Adrenal gland (tissue), 12 donors: Measurements from ENCODE around the gene CRYGA. TPM values are rescaled to one million over a fixed set of nuclear protein-coding genes. Genes with fewer than 3 reads are reported as not detected.

Experiments
- DNase-seq, 7 donors: peaks; one replicate each; pipeline ENCODE4 v3.0.0-alpha.2; 2019 to 2020
- H3K27ac ChIP-seq, 5 donors: fragments of 200-600 bp; sonication (generic) in 4 of 5; 1 replicate in 3 of 5; 2 replicates in 2 of 5; pipeline versions ENCODE4 v1.5.1 to v1.8.0; 2016 to 2020; ENCODE audit warnings: mild to moderate bottlenecking in 1 of 5
- H3K27me3 ChIP-seq: fragments of 200-600 bp; 2 replicates; pipeline ENCODE4 v1.8.0; 2021
- H3K36me3 ChIP-seq, 2 donors: fragments of 200-600 bp; replicated peaks in 1 of 2; 1 replicate in 1 of 2; 2 replicates in 1 of 2; pipeline versions ENCODE4 v1.5.1 to v1.8.0; 2018 to 2022
- H3K4me1 ChIP-seq, 2 donors: fragments of 200-600 bp; replicated peaks in 1 of 2; 1 replicate in 1 of 2; 2 replicates in 1 of 2; pipeline versions ENCODE4 v1.5.1 to v1.8.0; 2018 to 2021
- H3K4me3 ChIP-seq, 4 donors: fragments of 200-600 bp; sonication (generic) in 3 of 4; one replicate each; pipeline ENCODE4 v1.5.1; 2016 to 2018
- H3K9me3 ChIP-seq, 3 donors: fragments of 200-600 bp; sonication (generic) in 1 of 3; replicated peaks in 1 of 3; 1 replicate in 2 of 3; 2 replicates in 1 of 3; pipeline versions ENCODE4 v1.5.1 to v1.8.0; 2016 to 2021
- POLR2A ChIP-seq, 2 donors: fragments of 450-650 bp; IDR thresholded peaks; one replicate each; pipeline ENCODE4 v1.6.1; 2017; ENCODE audit warnings: antibody characterized with exemption in 2 of 2, mild to moderate bottlenecking in 2 of 2, moderate library complexity in 1 of 2
- WGBS, 4 donors: extraction: QIAGEN DNeasy Blood & Tissue Kit in 2 of 4; methylation state at CpG; one replicate each; pipeline versions ENCODE4 v1.1.5 to v1.1.7; 2013 to 2017; 5-methylcytosine and 5-hydroxymethylcytosine counted together
- intact Hi-C, 2 donors: fragments of 100-400 bp; cut with DNase I; formaldehyde crosslinking; loops; one replicate each; pipeline versions ENCODE4 v1.14.1 to v1.15.0; 2022 to 2023
- polyA plus RNA-seq, 3 donors: library from polyadenylated mRNA; stranded (reverse); fragments of 200-250 nt in 2 of 3; fragments of 350-450 nt in 1 of 3; fragmentation: Illumina TruSeq in 1 of 3; extraction: RNeasy Lipid Tissue Mini Kit (QIAGEN cat#74804) in 1 of 3; gene quantifications; one replicate each; pipeline ENCODE4 v1.2.3, GENCODE V29; 2013 to 2014
- total RNA-seq, 9 donors: library from RNA; depleted of rRNA in 4 of 9; stranded (reverse); fragments of >200 nt in 4 of 9; fragments of 120-200 nt in 1 of 9; fragmentation: NEBNext Ultra II Directional in 1 of 9; extraction: Animal tissue kit (Norgen Biotek cat#: 25700) in 1 of 9; gene quantifications; one replicate each; pipeline versions ENCODE4 v1.1.0 to v1.2.4, GENCODE V29; 2013 to 2023
- TF ChIP-seq, protein P1 (sequence below), 6 experiments: fragments of 450-650 bp in 4 of 6; fragments of 200-600 bp in 2 of 6; sonication (generic) in 1 of 6; IDR thresholded peaks; 1 replicate in 5 of 6; 2 replicates in 1 of 6; pipeline versions ENCODE4 v1.5.1 to v1.8.0; 2016 to 2021; ENCODE audit warnings: antibody characterized with exemption in 6 of 6, mild to moderate bottlenecking in 2 of 6, moderate library complexity in 1 of 6
- donor health status: healthy with polysubstance abuse.
- donor health status: Bipolar disorder and iron deficiency.
- donor health status: DM: yes; HTN: yes; CAD: no.
- donor health status: DM: no; HTN: no; CAD: no.
- donor health status: DM: no; HTN: no; CAD: no.
- donor health status: DM: yes; HTN: yes; CAD: no.

The CRYGA gene
- total and polyA plus RNA-seq, 12 donors = not detected

DNA sequence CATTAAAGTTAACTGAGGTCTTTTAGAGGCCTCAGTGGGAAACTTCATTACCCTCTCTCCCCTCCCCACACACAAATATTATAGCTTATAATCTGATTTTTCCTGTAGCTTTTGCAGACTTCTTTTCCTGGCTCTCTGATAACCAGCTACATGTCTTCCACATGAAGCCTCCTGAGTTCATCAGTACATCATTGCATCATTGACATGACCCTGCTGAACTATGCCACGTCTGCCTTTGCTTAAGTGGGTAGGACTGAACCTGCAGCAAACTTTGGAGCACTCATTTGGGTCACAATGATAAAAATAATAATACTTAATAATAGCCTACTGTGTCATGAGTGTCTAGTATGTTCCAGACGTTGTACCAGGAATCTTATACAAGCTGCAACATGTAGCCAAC is 7.0 kb downstream of the CRYGA start:
- TF ChIP-seq POLR2A (IDR thresholded peaks at IDR 0.05) = no peak
- TF ChIP-seq, protein P1, sequence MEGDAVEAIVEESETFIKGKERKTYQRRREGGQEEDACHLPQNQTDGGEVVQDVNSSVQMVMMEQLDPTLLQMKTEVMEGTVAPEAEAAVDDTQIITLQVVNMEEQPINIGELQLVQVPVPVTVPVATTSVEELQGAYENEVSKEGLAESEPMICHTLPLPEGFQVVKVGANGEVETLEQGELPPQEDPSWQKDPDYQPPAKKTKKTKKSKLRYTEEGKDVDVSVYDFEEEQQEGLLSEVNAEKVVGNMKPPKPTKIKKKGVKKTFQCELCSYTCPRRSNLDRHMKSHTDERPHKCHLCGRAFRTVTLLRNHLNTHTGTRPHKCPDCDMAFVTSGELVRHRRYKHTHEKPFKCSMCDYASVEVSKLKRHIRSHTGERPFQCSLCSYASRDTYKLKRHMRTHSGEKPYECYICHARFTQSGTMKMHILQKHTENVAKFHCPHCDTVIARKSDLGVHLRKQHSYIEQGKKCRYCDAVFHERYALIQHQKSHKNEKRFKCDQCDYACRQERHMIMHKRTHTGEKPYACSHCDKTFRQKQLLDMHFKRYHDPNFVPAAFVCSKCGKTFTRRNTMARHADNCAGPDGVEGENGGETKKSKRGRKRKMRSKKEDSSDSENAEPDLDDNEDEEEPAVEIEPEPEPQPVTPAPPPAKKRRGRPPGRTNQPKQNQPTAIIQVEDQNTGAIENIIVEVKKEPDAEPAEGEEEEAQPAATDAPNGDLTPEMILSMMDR (IDR thresholded peaks at IDR 0.05) = no peak
- 58 to 82% (median 79%) methylated on average over 2 of the region's 2 CpGs for WGBS, 4 donors

DNA sequence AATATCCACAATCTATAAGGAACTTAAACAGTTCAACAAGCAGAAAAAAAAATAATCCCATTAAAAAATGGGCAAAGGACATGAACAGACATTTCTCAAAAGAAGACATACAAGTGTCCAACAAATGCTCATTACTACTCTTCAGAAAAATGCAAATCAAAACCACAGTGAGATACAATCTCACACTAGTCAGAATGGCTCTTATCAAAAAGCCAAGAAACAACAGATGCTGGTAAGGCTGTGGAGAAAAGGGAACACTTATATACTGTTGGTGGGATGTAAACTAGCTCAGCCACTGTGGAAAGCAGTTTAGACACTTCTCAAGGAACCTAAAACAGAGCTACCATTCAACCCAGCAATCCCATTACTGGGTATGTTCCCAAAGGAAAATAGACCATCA is 10.2 kb downstream of the CRYGA start:
- Histone ChIP-seq H3K36me3 (no peaks in the 10 kb centered on the region), H3K9me3 (no peaks in the 10 kb centered on the region), H3K27me3 (no peaks in the 10 kb centered on the region), H3K4me1 (no peaks in the 10 kb centered on the region), H3K4me3 (no peak overlapping the region), H3K27ac (no peak overlapping the region)
- no peak for DNase-seq
- no peak for TF ChIP-seq POLR2A (IDR thresholded peaks at IDR 0.05)
- TF ChIP-seq, protein P1 (IDR thresholded peaks at IDR 0.05) = no peak
- intact Hi-C loops = no loop called here

More for the DNA sequence above, 7.0 kb downstream of the CRYGA start:
- Histone ChIP-seq H3K36me3 (no peaks in the 10 kb centered on the region), H3K27ac (no peak overlapping the region), H3K4me3 (no peak overlapping the region), H3K9me3 (no peaks in the 10 kb centered on the region), H3K4me1 (no peaks in the 10 kb centered on the region), H3K27me3 (no peaks in the 10 kb centered on the region)
- intact Hi-C loops = no loop called here
- no peak for DNase-seq

DNA sequence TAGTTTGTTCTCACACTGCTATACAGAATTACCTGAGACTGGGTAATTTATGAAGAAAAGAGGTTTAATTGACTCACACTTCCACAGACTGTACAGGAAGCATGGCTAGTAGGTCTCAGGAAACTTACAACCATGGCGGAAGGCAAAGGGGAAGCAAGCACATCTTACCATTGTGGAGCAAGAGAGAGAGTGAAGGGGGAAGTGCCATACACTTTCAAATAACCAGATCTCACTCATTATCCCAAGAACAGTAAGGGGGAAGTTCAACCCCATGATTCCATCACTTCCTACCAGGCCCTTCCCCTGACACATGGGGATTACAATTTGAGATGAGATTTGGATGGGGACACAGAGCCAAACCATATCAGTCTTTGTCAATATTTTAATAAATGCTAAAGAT is 12.4 kb downstream of the CRYGA start:
- Histone ChIP-seq H3K4me1 (no peaks in the 10 kb centered on the region), H3K36me3 (no peaks in the 10 kb centered on the region), H3K4me3 (no peak overlapping the region), H3K27me3 (no peaks in the 10 kb centered on the region), H3K27ac (no peak overlapping the region), H3K9me3 (no peaks in the 10 kb centered on the region)
- intact Hi-C loops = no loop called here
- WGBS, 4 donors = 77 to 90% (median 78%) methylated on average over 1 of the region's 1 CpG
- DNase-seq = no peak
- no peak for TF ChIP-seq POLR2A (IDR thresholded peaks at IDR 0.05)
- TF ChIP-seq, protein P1 (IDR thresholded peaks at IDR 0.05) = no peak

DNA sequence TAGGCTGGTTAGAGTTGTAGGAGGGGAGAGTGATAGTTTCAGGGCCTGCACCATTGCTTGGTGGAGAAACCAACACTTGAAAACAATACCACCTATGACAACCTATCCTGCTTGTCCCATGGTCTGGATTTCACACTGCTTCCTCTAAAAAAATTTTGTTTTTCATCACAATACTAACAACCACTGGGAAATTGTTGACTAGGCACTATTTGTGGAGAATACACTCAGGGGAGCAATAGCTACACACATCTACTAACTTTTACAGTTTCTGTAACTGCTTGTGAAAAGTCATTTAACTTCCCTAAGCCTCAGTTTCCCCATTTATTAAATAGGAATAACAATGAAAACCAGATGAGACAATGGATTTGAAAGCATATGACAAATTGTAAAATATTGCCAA is 13.3 kb downstream of the CRYGA start:
- TF ChIP-seq, protein P1 (IDR thresholded peaks at IDR 0.05) = no peak
- no peak for TF ChIP-seq POLR2A (IDR thresholded peaks at IDR 0.05)
- no peaks in the 10 kb centered on the region for H3K36me3 ChIP-seq
- intact Hi-C loops = no loop called here
- no peaks in the 10 kb centered on the region for H3K9me3 ChIP-seq
- H3K4me1 ChIP-seq = no peaks in the 10 kb centered on the region
- H3K27me3 ChIP-seq = no peaks in the 10 kb centered on the region
- H3K27ac ChIP-seq = no peak overlapping the region
- H3K4me3 ChIP-seq = no peak overlapping the region
- no peak for DNase-seq
